Endothelial cell of umbilical vein (primary cell): Measurements from ENCODE around the gene TSPAN14. TPM values are rescaled to one million over a fixed set of nuclear protein-coding genes. Genes with fewer than 3 reads are reported as not detected.

Experiments used
- BruUV-seq: library from RNA; stranded (reverse); fragments of 400-500 nt; replicated peaks from 2 replicates; lab custom pipeline; 2021; lab: Mats Ljungman, UMichigan
- CTCF ChIA-PET: fragments of 300-600, 350-600 bp; sonication (Branson Sonifier 250); formaldehyde crosslinking; loops from one replicate; lab custom pipeline; 2021; ENCODE audit warnings: antibody characterized with exemption, inconsistent platforms; lab: Charles Lee
- POLR2A ChIA-PET: fragments of 300-600, 350-600 bp; sonication (Branson Sonifier 250); formaldehyde crosslinking; loops from one replicate; lab custom pipeline; 2021; ENCODE audit warnings: antibody characterized with exemption, inconsistent platforms; lab: Charles Lee
- DNase-seq: peaks from one replicate; pipeline ENCODE4 v3.0.0-alpha.2; 2011; ENCODE audit warnings: low read depth, low spot score
- FAIRE-seq: peaks from 2 replicates; lab custom pipeline; 2011; peaks lifted over from hg19 to GRCh38; lab: Jason Lieb, UNC
- H2AFZ ChIP-seq: 2 replicates; pipeline ENCODE4 v1.6.0; 2012; ENCODE audit warnings: low read depth, low read length, control low read depth, inconsistent platforms
- H3K27ac ChIP-seq: 2 replicates; pipeline ENCODE4 v1.5.1; 2011; ENCODE audit warnings: low read depth, mild to moderate bottlenecking, control low read depth, low read length, moderate library complexity; ENCODE audit not compliant: insufficient read depth
- H3K27me3 ChIP-seq, 2 experiments: 2 replicates each; pipeline versions ENCODE4 v1.6.0 to v1.6.1; 2011; ENCODE audit warnings: low read length in 2 of 2, mixed read lengths in 1 of 2; ENCODE audit not compliant: control insufficient read depth in 2 of 2, insufficient read depth in 2 of 2
- H3K36me3 ChIP-seq, 2 experiments: 2 replicates in 1 of 2; 3 replicates in 1 of 2; pipeline ENCODE4 v1.5.1; 2011; ENCODE audit warnings: low read length in 2 of 2, mild to moderate bottlenecking in 1 of 2, moderate library complexity in 1 of 2; ENCODE audit not compliant: control insufficient read depth in 2 of 2, insufficient read depth in 2 of 2; ENCODE audit errors: extremely low read depth in 1 of 2
- H3K4me1 ChIP-seq: 3 replicates; pipeline ENCODE4 v1.5.1; 2011; ENCODE audit warnings: mild to moderate bottlenecking, low read length; ENCODE audit not compliant: control insufficient read depth, insufficient read depth; ENCODE audit errors: extremely low read depth
- H3K4me2 ChIP-seq: 2 replicates; pipeline ENCODE4 v1.6.1; 2011; ENCODE audit warnings: low read length, control low read depth, mixed read lengths; ENCODE audit not compliant: insufficient read depth
- H3K4me3 ChIP-seq, 3 experiments: fragments of 200-600 bp in 1 of 3; sonication (generic), shearing (Covaris generic) in 1 of 3; replicated peaks in 1 of 3; 2 replicates each; pipeline ENCODE4 v1.5.1; 2011 to 2016; ENCODE audit warnings: control low read depth in 3 of 3, low read length in 3 of 3, mild to moderate bottlenecking in 2 of 3, inconsistent platforms in 1 of 3, low read depth in 1 of 3, moderate library complexity in 1 of 3; ENCODE audit not compliant: insufficient read depth in 1 of 3
- H3K79me2 ChIP-seq: 2 replicates; pipeline ENCODE4 v1.6.0; 2012; ENCODE audit warnings: low read length, inconsistent platforms; ENCODE audit not compliant: control insufficient read depth, insufficient read depth
- H3K9ac ChIP-seq: replicated peaks from 2 replicates; pipeline ENCODE3; 2011; ENCODE audit warnings: low read length, control low read depth; ENCODE audit not compliant: insufficient read depth; ENCODE audit errors: extremely low read depth
- H3K9me1 ChIP-seq: replicated peaks from 3 replicates; pipeline ENCODE4 v1.6.0; 2011; ENCODE audit warnings: mild to moderate bottlenecking, low read length; ENCODE audit not compliant: control insufficient read depth, insufficient read depth; ENCODE audit errors: extremely low read depth
- H3K9me3 ChIP-seq: replicated peaks from 2 replicates; pipeline ENCODE4 v1.5.1; 2012; ENCODE audit warnings: low read length, inconsistent platforms; ENCODE audit not compliant: control insufficient read depth, insufficient read depth
- H4K20me1 ChIP-seq: replicated peaks from 2 replicates; pipeline ENCODE3; 2011; ENCODE audit warnings: mild to moderate bottlenecking, low read length; ENCODE audit not compliant: control insufficient read depth, insufficient read depth; ENCODE audit errors: extremely low read depth
- GATA2 ChIP-seq: IDR thresholded peaks from 2 replicates; pipeline ENCODE4 v1.7.0; 2011; ENCODE audit warnings: low read depth, mild to moderate bottlenecking, moderate library complexity, mixed read lengths, low read length; ENCODE audit not compliant: insufficient read length, insufficient read depth
- JUN ChIP-seq: IDR thresholded peaks from 2 replicates; pipeline ENCODE4 v1.6.1; 2011; ENCODE audit warnings: borderline replicate concordance, low read depth; ENCODE audit not compliant: insufficient read length, insufficient read depth
- POLR2A ChIP-seq: IDR thresholded peaks from 2 replicates; pipeline ENCODE4 v1.6.1; 2012; ENCODE audit warnings: low read depth, mild to moderate bottlenecking, control low read depth, low read length
- POLR2AphosphoS5 ChIP-seq: IDR thresholded peaks from 2 replicates; pipeline ENCODE4 v1.6.1; 2012; ENCODE audit warnings: low read depth, mild to moderate bottlenecking, control low read depth, low read length, moderate library complexity; ENCODE audit not compliant: insufficient read depth
- dilution Hi-C: fragments of 300-500 bp; cut with MboI; formaldehyde crosslinking; loops from one replicate; pipeline ENCODE4 v1.15.0; 2019; ENCODE audit warnings: low sequenced_read_pairs; ENCODE audit not compliant: extremely low pct_ligation_motif_present
- intact Hi-C: fragments of 100-400 bp; cut with micrococcal nuclease; formaldehyde crosslinking; loops from one replicate; pipeline ENCODE4 v1.10.0; 2022
- polyA plus RNA-seq, 4 experiments: library from polyadenylated mRNA; depleted of rRNA in 3 of 4; stranded (reverse) in 3 of 4; unstranded in 1 of 4; fragments of >200 nt; gene quantifications; 2 replicates each; pipeline versions ENCODE4 v1.2.1 to v1.2.3, GENCODE V29; 2011 to 2012; ENCODE audit warnings: missing spikeins in 1 of 4
- total RNA-seq: library from RNA; stranded (reverse); gene quantifications from 2 replicates; pipeline ENCODE4 v1.2.3, GENCODE V29; 2021

TSPAN14 gene
- total and polyA plus RNA-seq, 2 donors (not counting 3 experiments of a cell fraction or from before 2014, with no cell fraction given) = 210 to 242 TPM

- Histone ChIP-seq H3K9ac (no peak overlapping the region), H3K36me3 (peaks cover 9 to 19% of the 10 kb centered on the region in 2 experiments), H2AFZ (no peak overlapping the region), H3K9me1 (no peaks in the 10 kb centered on the region), H3K27me3 (no peaks in the 10 kb centered on the region), H3K27ac (no peak overlapping the region), H3K9me3 (no peaks in the 10 kb centered on the region), H3K4me2 (no peak overlapping the region), H3K79me2 (peaks cover 100% of the 10 kb centered on the region), H3K4me1 (peaks cover 94% of the 10 kb centered on the region), H3K4me3 (no peak overlapping the region), H4K20me1 (peaks cover 2% of the 10 kb centered on the region)
- TF ChIP-seq GATA2 (no peak), POLR2AphosphoS5 (no peak), JUN (no peak)
- dilution Hi-C loops (no loop called here), intact Hi-C loops (no loop called here)
- DNase-seq (no peak), FAIRE-seq (no peak)
- ChIA-PET CTCF (interaction anchor here (1.8 to 37.4 kb wide), 3 partner anchors 9 to 36 kb away, joined by 5 to 1118 read pairs (median 8); no protein-coding TSS in a partner anchor), POLR2A (no interaction called here)
- BruUV-seq = no TSS peak
Measured at GRCh38 chr10:80470266-80470665, 16.2 kb downstream of the TSPAN14 start.

GRCh38 chr10:80471001-80471400 is 16.9 kb downstream of the TSPAN14 start:
- Histone ChIP-seq H3K9me1 (no peaks in the 10 kb centered on the region), H3K4me1 (peaks cover 88% of the 10 kb centered on the region), H3K4me2 (no peak overlapping the region), H4K20me1 (peaks cover 2% of the 10 kb centered on the region), H3K9me3 (no peaks in the 10 kb centered on the region), H3K9ac (no peak overlapping the region), H3K27me3 (no peaks in the 10 kb centered on the region), H3K27ac (peak overlapping the region; percentile 48), H3K4me3 (no peak overlapping the region), H3K36me3 (peaks cover 9 to 19% of the 10 kb centered on the region in 2 experiments), H2AFZ (no peak overlapping the region), H3K79me2 (peaks cover 100% of the 10 kb centered on the region)
- DNase-seq = no peak
- intact Hi-C loops = no loop called here
- BruUV-seq = no TSS peak
- POLR2A ChIA-PET = no interaction called here
- CTCF ChIA-PET = interaction anchor here (1.1 to 37.4 kb wide), 3 partner anchors 11 to 35 kb away, joined by 3 to 1118 read pairs (median 13); no protein-coding TSS in a partner anchor
- FAIRE-seq = no peak
- dilution Hi-C loops = no loop called here
- TF ChIP-seq POLR2A (no peak), POLR2AphosphoS5 (peak; percentile 5)
